CD4-positive, alpha-beta T cell treated with Interleukin-15 for 1 hour (primary cell): ENCODE data around the gene RAB35.
"Not testable (repeated sequence)": the region's sequence is repeated elsewhere in the genome, so short reads cannot be mapped to it uniquely, and the experiment has no call there.

ENCODE experiments used
- DNase-seq: peaks from one replicate; pipeline ENCODE4 v3.0.0-alpha.2; 2020

The RAB35 gene

GRCh38 chr12:120055231-120056000 is 61.1 kb downstream of the RAB35 start:
- no peak for DNase-seq

- DNase-seq, result no peak
These were observed 62.3 kb downstream of the RAB35 start for GRCh38 chr12:120054293-120054692.

GRCh38 chr12:120051535-120051934 is 65.0 kb downstream of the RAB35 start:
- no peak for DNase-seq

- DNase-seq, result no peak
These were observed 67.1 kb downstream of the RAB35 start for GRCh38 chr12:120049426-120049825.

- DNase-seq, result no peak
These were observed 68.3 kb downstream of the RAB35 start for GRCh38 chr12:120048263-120048662.

- DNase-seq, result no peak
These were observed 69.5 kb downstream of the RAB35 start for GRCh38 chr12:120047072-120047471.

- DNase-seq, result not testable (repeated sequence)
These were observed 71.2 kb downstream of the RAB35 start for GRCh38 chr12:120045367-120045766.
